NCI-H526 (cell line): Measurements from ENCODE around the gene SEMA4A.
"Not testable (repeated sequence)": the region's sequence is repeated elsewhere in the genome, so short reads cannot be mapped to it uniquely, and the experiment has no call there.

Source experiments
- DNase-seq, 2 experiments: peaks; one replicate each; lab custom pipeline; 2025; lab: John Stamatoyannopoulos, UW

The SEMA4A gene

GRCh38 chr1:156119503-156120209 is 33.7 kb upstream of the SEMA4A start:
- DNase-seq: no peak

- DNase-seq: no peak
These were observed 33.1 kb upstream of the SEMA4A start for GRCh38 chr1:156120318-156120717.

- not testable (repeated sequence) for DNase-seq
These were observed 32.4 kb upstream of the SEMA4A start for GRCh38 chr1:156121005-156121404.

GRCh38 chr1:156121457-156121856 is 31.9 kb upstream of the SEMA4A start:
- no peak for DNase-seq

- DNase-seq: no peak
These were observed 31.3 kb upstream of the SEMA4A start for GRCh38 chr1:156122086-156122485.

- DNase-seq: no peak
These were observed 30.6 kb upstream of the SEMA4A start for GRCh38 chr1:156122519-156123355.

- DNase-seq: peak; percentile 90 to 94
These were observed 29.8 kb upstream of the SEMA4A start for GRCh38 chr1:156123356-156124196.

GRCh38 chr1:156124557-156125483 is 28.6 kb upstream of the SEMA4A start:
- no peak for DNase-seq

GRCh38 chr1:156125544-156125943 is 27.8 kb upstream of the SEMA4A start:
- DNase-seq: not testable (repeated sequence)

- DNase-seq: peak in 1 of 2 experiments; percentile 37
These were observed 27.2 kb upstream of the SEMA4A start for GRCh38 chr1:156126043-156126629.

- no peak for DNase-seq
These were observed 26.5 kb upstream of the SEMA4A start for GRCh38 chr1:156126630-156127534.

- no peak for DNase-seq
These were observed 25.1 kb upstream of the SEMA4A start for GRCh38 chr1:156128308-156128653.

- no peak for DNase-seq
These were observed 24.5 kb upstream of the SEMA4A start for GRCh38 chr1:156128654-156129597.

- DNase-seq: peak in 1 of 2 experiments; percentile 84
These were observed 23.5 kb upstream of the SEMA4A start for GRCh38 chr1:156129687-156130577.

GRCh38 chr1:156130578-156130942 is 22.8 kb upstream of the SEMA4A start:
- DNase-seq: no peak

- DNase-seq: no peak
These were observed 18.5 kb upstream of the SEMA4A start for GRCh38 chr1:156134716-156135435.
